Mucosa of descending colon (tissue), 3 donors: ENCODE measurements around the gene FAM50A. TPM values are rescaled to one million over a fixed set of nuclear protein-coding genes. Genes with fewer than 3 reads are reported as not detected.

Experiments
- ATAC-seq: fragments of 200-7000 bp; cut with Tn5 transposase; one replicate; pipeline ENCODE4 v1.9.1; 2020; ENCODE audit warnings: mild to moderate bottlenecking, moderate library complexity
- DNase-seq, 3 donors: peaks; one replicate each; pipeline ENCODE4 v3.0.0-alpha.2; 2020
- H3K36me3 ChIP-seq: fragments of 200-600 bp; one replicate; pipeline ENCODE4 v1.8.0; 2021; ENCODE audit warnings: low read depth, mild to moderate bottlenecking
- H3K4me1 ChIP-seq: fragments of 200-600 bp; one replicate; pipeline ENCODE4 v1.8.0; 2021; ENCODE audit warnings: low read depth, mild to moderate bottlenecking
- H3K4me3 ChIP-seq: fragments of 200-600 bp; one replicate; pipeline ENCODE4 v1.8.0; 2021; ENCODE audit warnings: mild to moderate bottlenecking
- H3K9me3 ChIP-seq: fragments of 200-600 bp; one replicate; pipeline ENCODE4 v1.8.0; 2021; ENCODE audit warnings: mild to moderate bottlenecking
- CTCF ChIP-seq: fragments of 200-600 bp; IDR thresholded peaks from one replicate; pipeline ENCODE4 v1.8.0; 2022; ENCODE audit warnings: antibody characterized with exemption, mild to moderate bottlenecking
- intact Hi-C, 2 donors: fragments of 100-400 bp; cut with DNase I in 1 of 2; cut with micrococcal nuclease in 1 of 2; formaldehyde crosslinking; loops; one replicate each; pipeline versions ENCODE4 v1.11.0 to v1.11.1; 2022; cut with DNase I, micrococcal nuclease
- total RNA-seq, 3 donors: library from RNA; stranded (reverse); fragmentation: NEBNext Ultra II Directional in 2 of 3; extraction: Animal tissue kit (Norgen Biotek cat#: 25700) in 2 of 3; gene quantifications; one replicate each; pipeline versions ENCODE4 v1.2.1 to v1.2.4, GENCODE V29; 2021 to 2023
- donor health status: DM: no; HTN: no; CAD: no; lungs with moderate emphysema.
- donor health status: DM: no; HTN: no; CAD: no.
- donor health status: DM: no; HTN: yes; CAD: no.

The FAM50A gene
- total RNA-seq, 3 donors from 2014 or later, result 46.2 to 65.1 (median 50.5) TPM

- Histone ChIP-seq H3K36me3 (no peaks in the 10 kb centered on the region), H3K4me1 (no peaks in the 10 kb centered on the region), H3K4me3 (no peak overlapping the region), H3K9me3 (no peaks in the 10 kb centered on the region)
- intact Hi-C loops, result no loop called here
- TF ChIP-seq CTCF, result no peak
- DNase-seq (no peak), ATAC-seq (no peak)
These were observed 5.7 kb upstream of the FAM50A start for GRCh38 chrX:154437971-154438893.

- no peak for ATAC-seq
These were observed 4.1 kb upstream of the FAM50A start for GRCh38 chrX:154439841-154440240.

GRCh38 chrX:154440623-154441357 lies 3.2 kb upstream of the FAM50A start:
- ATAC-seq (no peak), DNase-seq (no peak)
- intact Hi-C loops, result no loop called here
- H3K9me3 ChIP-seq, result no peaks in the 10 kb centered on the region
- no peak for TF ChIP-seq CTCF
- H3K4me3 ChIP-seq, result no peak overlapping the region
- H3K4me1 ChIP-seq, result peaks cover 6% of the 10 kb centered on the region
- H3K36me3 ChIP-seq, result no peaks in the 10 kb centered on the region

More at GRCh38 chrX:154439841-154440240, 4.1 kb upstream of the FAM50A start:
- Histone ChIP-seq H3K4me1 (peaks cover 2% of the 10 kb centered on the region), H3K4me3 (no peak overlapping the region), H3K36me3 (no peaks in the 10 kb centered on the region), H3K9me3 (no peaks in the 10 kb centered on the region)
- no peak for TF ChIP-seq CTCF
- DNase-seq, result no peak
- intact Hi-C loops, result no loop called here

GRCh38 chrX:154441564-154441963 lies 2.4 kb upstream of the FAM50A start:
- H3K4me1 ChIP-seq, result peaks cover 6% of the 10 kb centered on the region
- no peaks in the 10 kb centered on the region for H3K36me3 ChIP-seq
- no peak for TF ChIP-seq CTCF
- intact Hi-C loops, result no loop called here
- DNase-seq, result no peak
- no peak overlapping the region for H3K4me3 ChIP-seq
- H3K9me3 ChIP-seq, result no peaks in the 10 kb centered on the region
- no peak for ATAC-seq

GRCh38 chrX:154441984-154442707 lies 1.8 kb upstream of the FAM50A start:
- no peak for ATAC-seq
- no peak for TF ChIP-seq CTCF

More at GRCh38 chrX:154441984-154442707, 1.8 kb upstream of the FAM50A start:
- peaks cover 6% of the 10 kb centered on the region for H3K4me1 ChIP-seq
- DNase-seq, result no peak
- no peak overlapping the region for H3K4me3 ChIP-seq
- H3K36me3 ChIP-seq, result no peaks in the 10 kb centered on the region
- no peaks in the 10 kb centered on the region for H3K9me3 ChIP-seq
- intact Hi-C loops, result no loop called here
